Hypothalamus (tissue), 51 donors: Measurements from ENCODE around the gene ATRAID.
"Not testable (repeated sequence)": the region's sequence is repeated elsewhere in the genome, so short reads cannot be mapped to it uniquely, and the experiment has no call there.

Experiments
- DNase-seq, 51 donors: peaks; one replicate each; lab custom pipeline; 2025; lab: John Stamatoyannopoulos, UW

ATRAID gene

DNA sequence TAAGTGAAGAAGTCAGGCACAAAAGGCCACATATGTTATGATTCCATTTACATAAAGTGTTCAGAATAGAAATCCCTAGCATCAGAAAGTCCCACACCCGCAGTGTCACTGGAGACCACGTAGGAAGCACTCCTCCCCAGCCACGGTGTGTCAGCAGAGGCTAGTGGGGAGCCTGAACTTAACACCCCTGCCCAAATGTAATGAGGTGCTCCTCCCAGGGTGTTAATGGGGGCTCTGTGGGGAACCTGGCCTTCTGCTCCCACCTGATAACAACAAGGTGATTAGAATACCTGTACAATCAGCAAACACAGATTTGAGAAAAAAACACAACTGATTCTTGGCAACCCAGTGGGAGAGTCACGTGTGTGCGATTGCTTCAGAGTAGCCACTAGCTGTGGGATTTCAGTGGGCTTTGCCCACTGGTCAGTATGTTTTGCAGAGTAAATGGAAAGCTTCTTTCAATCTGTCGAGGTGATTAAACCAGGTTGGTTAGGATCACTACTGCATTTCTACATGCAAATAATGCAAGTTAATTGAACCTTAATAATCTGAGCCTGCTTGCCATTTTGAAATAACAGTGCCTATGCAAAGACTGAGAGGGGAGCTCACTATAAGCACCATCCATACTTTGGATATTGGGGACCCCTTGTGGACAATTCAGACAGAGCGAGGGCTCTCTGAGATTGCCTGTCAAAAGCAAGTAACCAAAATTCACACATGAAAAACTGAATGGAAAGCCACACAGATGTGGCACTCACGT is 20.6 kb upstream of the ATRAID start:
- peak in 19 of 51 donors; percentile 3 to 47 (median 16) for DNase-seq

DNA sequence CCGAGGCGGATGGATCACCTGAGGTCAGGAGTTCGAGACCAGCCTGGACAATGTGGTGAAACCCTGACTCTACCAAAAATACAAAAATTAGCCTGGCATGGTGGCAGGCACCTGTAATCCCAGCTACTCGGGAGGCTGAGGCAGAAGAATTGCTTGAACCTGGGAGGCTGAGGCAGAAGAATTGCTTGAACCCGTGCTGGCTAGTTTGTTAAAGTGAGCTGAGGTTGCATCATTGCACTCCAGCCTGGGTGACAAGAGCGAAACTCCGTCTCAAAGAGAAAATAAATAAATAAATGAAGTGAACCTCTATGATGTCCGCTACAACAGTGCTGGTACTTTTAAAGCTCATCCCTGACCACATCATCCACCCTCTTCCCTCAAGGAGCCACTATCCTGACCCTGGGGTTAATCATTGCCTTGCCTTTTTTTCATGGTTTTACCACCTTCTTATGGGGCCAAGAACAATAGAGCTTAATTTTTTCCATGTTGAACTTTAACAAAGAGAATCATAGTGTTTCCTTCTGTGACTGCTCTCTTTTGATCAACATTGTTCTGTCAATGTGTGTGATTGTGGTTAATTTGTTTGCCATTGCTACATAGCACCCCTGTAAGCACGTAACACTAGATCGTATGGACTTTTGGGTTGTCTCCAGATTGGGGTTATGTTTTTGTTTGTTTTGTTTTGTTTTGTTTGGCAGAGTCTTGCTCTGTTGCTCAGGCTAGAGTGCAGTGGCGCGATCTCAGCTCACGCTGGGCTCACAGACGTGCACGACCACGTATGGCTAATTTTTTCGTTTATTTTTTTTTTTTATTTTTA is 17.1 kb upstream of the ATRAID start:
- no peak for DNase-seq

DNA sequence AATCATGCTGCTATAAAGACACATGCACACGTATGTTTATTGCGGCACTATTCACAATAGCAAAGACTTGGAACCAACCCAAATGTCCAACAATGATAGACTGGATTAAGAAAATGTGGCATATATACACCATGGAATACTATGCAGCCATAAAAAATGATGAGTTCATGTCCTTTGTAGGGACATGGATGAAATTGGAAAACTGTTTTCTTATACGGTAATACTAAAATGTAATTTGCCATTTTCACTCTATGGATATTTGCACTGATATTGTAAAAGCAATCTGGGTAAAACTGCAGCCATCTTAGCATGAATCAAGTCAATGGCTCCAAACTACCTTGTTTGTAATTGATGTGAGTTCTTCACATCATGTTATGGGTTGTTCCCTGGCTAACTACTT is 16.0 kb upstream of the ATRAID start:
- not testable (repeated sequence) for DNase-seq

DNA sequence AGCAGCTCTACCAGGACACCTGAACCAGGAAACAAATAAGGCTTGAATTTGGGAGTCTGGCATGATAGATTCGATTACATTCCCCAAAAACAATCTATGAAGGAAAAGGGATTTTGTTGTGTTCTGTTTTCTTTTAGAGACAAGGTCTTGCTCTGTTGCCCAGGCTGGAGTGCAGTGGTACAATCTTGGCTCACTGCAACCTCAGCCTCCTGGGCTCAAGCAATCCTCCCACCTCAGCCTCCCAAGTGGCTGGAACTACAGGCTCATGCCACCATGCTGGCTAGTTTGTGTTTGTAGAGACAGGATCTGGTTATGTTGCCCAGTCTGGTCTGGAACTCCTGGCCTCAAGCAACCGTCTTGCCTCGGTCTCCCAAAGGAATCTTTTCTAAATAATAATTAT is 13.8 kb upstream of the ATRAID start:
- DNase-seq: not testable (repeated sequence)

DNA sequence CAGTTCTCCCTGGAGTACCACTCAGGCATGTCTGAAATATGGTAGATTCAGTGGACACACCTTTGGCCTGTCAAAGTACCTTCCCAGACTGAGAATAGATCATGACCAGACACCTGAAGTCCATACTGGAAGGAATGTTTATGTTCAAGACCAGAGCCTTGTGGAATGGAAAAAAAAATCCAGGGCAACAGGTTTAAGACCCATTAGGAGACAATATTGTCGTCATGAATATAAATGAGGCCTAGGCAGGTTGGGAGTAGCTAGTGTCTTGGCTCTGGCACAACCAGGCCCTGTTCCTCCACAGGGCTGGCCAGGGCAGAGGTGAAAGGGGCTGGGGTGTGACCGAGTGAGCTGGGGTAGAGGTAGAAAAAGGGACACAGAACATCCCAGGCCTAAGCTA is 13.2 kb upstream of the ATRAID start:
- DNase-seq: no peak

DNA sequence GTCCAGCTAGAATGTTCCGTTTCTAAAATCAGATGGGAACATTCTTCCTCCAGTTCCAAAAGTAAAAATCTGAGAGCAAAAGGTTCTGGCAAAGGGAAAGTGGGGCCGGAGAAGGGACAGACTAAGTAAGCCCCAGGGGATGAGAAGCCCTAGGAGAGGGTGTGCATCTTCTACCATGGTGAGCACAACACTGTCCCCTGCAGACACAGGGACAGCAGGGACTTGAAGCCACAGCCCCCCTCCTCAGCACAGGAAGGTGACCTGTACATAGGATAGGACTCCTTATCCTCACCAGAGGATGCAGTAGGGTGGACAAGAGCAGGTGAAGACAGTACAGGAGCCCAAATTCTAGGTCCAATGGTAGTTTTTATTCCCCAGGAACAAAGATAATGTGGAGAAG is 12.6 kb upstream of the ATRAID start:
- DNase-seq: no peak

DNA sequence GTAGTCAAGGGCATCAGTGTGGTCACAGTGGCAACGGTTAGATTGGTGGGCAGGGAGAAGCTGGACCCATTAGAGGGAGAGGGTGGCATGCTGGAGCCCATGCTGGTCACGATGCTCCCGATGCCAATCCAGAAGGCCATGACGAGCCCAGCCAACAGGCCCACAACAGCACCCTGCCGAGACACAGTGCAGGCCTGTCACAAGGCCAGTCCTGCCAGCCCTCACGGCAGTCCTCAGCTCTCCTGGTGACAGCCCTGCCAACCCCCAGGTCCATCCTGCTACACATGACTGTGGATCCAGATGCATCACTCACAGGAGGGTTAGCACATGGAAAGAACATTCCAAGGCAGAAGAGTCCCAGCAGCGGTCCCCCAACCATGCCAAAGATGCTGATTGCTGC is 10.2 kb upstream of the ATRAID start:
- DNase-seq: no peak

DNA sequence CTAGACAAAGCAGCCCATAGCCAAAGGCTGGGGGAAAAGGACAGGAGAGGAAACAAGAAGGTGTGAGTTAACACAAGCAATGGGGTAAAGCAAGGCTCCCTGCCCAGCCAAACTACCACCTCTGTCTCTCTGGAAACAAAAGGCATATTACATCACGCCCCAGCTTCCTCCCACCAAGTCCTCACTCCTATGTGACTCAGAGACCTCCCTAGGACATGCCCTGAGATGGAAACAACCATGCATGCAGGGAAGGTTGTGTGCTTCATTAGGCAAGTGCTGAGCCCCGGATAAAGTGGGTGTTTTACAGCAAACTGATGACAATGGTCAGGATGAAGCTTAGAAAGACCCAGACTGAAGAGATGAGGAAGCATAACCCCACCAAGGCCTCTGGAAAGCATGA is 9.0 kb upstream of the ATRAID start:
- DNase-seq: no peak

DNA sequence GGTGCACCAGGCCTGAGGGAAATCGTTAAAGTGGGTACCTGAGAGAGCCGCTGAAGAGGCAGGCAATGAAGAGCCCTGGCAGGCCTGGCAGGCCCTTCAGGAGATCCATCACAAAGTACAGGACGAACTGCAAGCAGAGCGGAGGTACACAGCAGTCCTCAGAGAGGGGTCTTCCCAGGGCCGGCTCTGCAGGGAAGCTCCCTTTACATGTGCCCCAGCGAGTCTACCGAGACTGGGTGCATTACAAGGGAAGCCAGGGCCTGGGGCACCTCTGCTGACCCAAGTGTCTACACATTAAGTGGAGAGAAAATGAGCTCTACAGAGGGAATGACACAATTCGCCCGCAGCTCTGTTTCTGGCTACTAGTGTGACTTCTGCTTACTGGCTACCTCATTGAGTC is 8.1 kb upstream of the ATRAID start:
- DNase-seq: no peak

DNA sequence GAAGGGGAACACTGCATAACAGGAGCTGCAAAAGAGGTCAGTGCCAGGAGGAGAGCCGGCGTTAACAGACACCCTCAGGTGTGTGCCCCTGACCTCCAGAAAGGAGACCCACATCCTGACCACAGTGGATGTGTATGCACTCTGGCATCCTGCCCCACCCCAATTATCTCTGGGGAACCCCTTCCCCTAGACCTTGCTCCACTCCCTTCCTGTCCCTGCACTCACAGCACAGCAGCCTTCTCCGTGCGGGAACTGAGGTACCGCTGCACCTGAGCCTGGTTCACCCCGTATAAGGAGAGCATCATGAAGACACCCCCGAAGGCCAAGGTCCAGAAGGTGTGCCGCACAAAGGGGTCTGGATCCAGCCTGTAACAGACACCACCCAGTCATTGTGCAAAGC is 7.3 kb upstream of the ATRAID start:
- DNase-seq: no peak

DNA sequence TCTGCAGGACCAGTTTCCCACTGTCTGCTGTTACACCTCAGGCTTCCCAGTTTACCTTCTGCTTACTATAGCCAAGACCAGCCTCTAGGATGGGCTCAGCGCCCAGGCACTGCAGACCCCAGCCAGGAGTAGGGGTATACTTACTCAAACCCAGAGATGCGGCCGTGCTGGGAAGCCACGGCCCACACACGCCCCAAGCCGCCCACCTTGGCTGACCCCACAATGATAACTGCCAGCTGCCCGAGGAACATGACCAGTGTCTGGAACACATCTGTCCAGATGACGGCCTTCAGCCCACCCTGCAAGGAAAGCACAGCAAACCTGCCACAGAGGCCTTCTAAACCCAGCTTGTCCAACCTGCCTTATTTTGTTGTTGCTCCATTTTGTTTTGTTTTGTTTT is 6.6 kb upstream of the ATRAID start:
- DNase-seq: no peak

DNA sequence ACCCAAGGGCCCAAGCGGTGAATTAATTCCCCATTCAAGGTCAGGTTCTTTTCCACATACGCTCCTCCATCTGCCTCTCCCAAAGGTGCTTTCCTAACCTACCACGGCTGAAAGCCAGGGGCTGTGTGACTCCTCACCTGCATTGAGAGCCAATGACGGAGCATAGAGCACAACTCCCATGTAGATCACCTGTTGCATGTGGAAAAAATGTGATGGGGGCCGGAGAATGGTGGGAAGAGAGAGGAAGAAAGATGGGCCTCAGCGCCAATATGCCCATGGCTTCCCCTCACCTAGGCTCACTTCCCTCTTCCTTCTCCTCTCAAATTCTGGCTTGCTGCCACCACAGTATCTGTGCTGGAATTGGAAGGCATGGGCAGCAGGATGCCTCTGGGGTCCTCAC is 5.5 kb upstream of the ATRAID start:
- no peak for DNase-seq

DNA sequence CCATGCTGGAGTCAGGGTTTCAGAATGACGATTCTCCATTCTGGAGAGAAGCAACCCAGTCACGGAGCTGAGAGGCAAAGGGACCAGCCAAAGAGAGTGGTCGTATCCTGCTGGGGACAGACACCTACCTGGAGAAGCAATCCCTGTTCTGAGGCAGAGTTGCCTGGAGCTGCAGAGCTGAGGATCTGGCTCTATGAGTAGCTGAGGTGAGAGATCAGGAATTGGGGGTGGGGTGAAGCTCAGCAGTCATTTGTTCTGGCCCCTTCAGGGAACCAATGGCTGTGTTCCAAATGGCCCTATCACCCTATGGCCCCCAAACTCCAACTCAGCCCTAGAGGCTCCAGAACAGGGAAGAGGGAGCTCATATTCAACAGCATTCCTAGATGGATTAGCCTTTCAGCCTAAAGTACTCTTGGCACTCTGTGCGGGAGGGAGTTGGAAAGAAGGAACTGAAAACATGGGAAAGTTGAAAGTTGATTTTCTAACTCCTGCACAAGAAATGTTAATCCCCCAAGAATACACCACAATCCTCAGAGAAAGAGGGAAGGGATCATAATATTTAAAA is 3.3 kb upstream of the ATRAID start:
- no peak for DNase-seq

DNA sequence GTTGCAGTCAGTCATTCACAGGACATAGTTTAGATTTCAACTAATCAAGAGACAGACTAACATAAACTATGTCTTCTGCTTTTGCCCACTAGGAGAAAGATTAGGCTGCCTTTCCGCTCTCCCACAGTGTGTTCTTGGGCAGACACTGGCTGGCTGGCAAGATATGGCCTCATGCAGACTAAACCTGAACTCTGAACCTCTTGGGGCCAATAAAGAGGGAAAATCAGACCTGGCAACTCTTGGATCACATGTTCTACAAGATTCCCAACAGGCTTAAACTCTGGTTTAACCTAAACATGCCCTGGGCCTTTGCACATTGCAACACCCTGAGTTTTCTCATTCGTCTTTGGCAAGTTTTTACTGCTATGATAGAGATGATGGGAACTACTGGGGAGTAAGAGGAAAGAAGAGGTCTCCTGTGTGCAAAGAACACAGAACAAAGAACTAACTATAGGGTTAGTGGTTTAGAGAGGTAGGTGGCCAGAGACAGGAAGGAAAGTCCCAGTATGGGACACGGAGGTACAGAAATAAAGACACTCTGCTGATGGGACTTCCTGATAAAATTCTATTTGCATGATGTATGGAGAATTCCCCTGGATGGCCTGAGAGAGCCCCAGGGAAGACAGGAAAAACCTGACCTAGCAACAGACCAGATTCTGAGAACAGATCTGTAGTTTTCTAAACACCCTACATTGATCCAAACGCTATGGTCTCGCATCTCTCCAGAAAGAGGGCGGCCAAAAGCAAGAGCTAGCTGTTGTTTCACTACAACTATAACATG is 2.0 kb upstream of the ATRAID start:
- DNase-seq: no peak

DNA sequence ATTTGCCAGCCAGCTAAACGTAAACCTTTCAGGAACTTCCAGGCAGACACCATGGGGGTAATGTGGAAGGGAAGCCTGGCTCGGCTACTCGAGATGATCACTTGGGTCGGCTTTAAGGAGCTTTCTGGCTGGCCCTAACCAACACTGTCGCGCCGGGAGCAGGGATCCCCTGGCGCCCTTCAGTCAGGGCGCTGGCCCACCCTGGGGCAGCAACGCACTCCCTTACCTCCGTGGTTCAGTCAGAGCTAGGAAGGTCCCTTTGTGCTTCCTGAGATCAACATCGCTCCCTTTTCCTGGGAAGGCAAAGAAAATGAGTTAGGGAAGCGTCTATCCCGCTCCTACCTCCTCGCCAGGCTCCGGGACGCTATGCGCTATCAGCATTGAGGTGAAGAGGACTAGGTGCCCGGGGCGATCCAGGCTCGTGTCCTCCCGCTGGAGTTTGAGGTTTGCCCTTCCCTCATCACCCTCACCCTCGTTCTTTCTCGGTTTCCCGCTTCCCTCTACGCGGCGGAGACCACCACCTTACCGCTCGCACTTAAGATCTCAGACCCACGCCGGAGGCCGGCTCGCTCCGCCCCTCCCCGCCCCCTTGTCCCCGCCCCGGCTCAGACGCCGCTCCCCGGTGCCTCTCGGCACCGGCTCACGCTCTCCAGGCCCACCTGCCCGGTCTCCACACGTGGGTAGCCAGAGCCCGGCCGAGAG is 449 bp upstream of the ATRAID start:
- DNase-seq: peak in 1 of 51 donors; percentile 48

DNA sequence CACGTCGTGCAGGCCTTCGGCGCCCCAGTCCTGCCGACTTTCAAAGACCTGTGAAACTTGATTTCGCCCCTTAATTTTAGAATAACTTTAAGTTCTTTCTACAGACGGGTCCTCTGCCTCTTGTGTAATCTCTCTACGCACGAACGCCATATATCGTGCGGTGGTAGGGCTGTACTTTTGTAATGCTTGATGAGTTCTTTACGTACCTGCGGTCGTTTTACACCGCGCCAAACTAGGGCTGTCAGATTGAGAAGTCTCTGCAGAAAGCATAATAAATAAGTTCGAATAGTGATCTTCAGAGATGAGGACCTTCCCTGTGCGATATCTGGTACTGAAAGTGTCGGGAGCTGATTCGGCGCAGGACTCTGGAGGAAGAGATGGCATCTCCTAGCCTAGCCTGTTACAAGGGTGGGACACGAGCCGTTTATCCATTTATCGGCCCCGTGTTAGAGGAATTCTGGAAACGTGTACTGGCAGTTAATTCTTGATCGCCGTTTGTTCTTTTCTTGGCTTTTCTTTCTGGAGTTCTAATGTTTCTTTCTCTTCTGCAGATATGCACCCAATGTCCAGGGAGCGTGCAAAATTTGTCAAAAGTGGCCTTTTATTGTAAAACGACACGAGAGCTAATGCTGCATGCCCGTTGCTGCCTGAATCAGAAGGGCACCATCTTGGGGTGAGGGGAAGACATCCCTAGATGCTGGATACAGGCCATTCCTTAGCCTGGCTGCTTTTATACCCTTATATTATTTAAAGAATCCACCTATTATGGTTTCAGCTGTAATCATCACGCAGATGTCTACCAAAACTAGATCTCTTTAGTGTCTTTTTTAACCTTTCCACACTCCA is 1.0 kb downstream of the ATRAID start:
- peak in 4 of 51 donors; percentile 19 to 66 (median 42) for DNase-seq

DNA sequence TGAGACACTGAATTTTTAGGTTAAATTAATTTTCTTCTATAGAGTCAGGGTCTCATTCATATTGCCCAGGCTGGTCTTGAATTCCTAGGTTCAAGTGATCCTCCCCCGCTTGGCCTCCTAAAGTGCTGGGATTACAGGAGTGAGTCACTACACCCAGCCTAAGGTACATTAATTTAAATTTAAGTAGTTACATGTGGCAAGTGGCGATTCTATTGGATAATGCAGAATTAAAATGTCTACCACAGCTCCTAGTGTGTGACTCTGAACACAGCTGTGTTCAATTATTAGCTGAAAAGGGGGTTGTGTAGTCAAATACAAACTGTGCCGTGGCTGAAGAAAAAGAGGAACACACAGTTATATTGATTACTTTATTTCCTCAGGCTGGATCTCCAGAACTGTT is 3.1 kb downstream of the ATRAID start:
- no peak for DNase-seq

DNA sequence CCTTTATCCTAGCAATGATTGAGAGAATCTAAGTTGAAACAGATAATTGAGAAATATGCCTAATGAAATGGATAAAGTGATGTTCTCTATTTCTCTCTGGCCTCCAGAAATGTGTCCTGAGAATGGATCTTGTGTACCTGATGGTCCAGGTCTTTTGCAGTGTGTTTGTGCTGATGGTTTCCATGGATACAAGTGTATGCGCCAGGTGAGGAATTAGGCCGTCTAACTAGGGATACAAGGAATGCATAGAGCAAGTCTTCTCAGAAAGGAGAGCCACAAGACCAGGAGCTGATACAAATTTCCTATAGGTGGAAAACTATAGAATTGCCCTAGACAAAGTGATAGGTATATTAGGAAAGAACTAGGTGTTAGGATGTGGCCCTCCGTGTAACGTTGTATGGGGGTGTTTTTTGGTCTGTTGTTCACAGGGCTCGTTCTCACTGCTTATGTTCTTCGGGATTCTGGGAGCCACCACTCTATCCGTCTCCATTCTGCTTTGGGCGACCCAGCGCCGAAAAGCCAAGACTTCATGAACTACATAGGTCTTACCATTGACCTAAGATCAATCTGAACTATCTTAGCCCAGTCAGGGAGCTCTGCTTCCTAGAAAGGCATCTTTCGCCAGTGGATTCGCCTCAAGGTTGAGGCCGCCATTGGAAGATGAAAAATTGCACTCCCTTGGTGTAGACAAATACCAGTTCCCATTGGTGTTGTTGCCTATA is 4.7 kb downstream of the ATRAID start:
- DNase-seq: peak in 1 of 51 donors; percentile 37
